Measurements from ENCODE around the gene CCDC69.

DNA sequence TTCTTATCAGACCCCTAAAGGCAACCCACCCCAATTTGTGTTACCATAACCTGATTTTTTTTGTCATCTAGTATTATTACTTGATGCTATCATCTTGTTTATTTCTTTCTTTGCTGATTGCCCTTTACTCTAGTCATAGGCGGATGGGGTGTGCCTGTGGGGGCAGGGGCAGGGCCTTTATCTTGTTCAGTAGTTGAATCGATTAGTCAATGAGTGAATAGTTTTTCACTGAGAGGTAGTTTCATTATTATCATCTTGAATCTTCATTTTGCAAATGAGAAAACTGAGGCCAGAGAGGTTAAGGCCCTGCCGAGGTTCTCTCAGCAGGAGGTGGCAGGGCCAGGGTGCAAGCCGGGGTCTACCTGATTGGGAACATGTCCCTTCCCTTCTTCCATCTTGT is 19.7 kb upstream of the CCDC69 start:
- TF ChIP-seq, protein P1, sequence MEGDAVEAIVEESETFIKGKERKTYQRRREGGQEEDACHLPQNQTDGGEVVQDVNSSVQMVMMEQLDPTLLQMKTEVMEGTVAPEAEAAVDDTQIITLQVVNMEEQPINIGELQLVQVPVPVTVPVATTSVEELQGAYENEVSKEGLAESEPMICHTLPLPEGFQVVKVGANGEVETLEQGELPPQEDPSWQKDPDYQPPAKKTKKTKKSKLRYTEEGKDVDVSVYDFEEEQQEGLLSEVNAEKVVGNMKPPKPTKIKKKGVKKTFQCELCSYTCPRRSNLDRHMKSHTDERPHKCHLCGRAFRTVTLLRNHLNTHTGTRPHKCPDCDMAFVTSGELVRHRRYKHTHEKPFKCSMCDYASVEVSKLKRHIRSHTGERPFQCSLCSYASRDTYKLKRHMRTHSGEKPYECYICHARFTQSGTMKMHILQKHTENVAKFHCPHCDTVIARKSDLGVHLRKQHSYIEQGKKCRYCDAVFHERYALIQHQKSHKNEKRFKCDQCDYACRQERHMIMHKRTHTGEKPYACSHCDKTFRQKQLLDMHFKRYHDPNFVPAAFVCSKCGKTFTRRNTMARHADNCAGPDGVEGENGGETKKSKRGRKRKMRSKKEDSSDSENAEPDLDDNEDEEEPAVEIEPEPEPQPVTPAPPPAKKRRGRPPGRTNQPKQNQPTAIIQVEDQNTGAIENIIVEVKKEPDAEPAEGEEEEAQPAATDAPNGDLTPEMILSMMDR (IDR thresholded peaks at IDR 0.05; ENCODE audit: low read depth, low read length), result no peak
- no peak for TF ChIP-seq POLR2A (IDR thresholded peaks at IDR 0.05; ENCODE audit: extremely low read depth, insufficient read length)
- TF ChIP-seq, protein P2, sequence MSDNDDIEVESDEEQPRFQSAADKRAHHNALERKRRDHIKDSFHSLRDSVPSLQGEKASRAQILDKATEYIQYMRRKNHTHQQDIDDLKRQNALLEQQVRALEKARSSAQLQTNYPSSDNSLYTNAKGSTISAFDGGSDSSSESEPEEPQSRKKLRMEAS (IDR thresholded peaks at IDR 0.05; ENCODE audit: low read depth, low read length), result no peak

All from NB4 (cell line).